GM19238 (cell line): ENCODE results near the gene SMG5.
A peak's percentile ranks its signal among the peaks of the same experiment; 100 is the strongest.

Experiments
- DNase-seq: peaks from one replicate; pipeline ENCODE4 v3.0.0; 2011; ENCODE audit warnings: low spot score; ENCODE audit not compliant: insufficient read length

SMG5 gene

DNA sequence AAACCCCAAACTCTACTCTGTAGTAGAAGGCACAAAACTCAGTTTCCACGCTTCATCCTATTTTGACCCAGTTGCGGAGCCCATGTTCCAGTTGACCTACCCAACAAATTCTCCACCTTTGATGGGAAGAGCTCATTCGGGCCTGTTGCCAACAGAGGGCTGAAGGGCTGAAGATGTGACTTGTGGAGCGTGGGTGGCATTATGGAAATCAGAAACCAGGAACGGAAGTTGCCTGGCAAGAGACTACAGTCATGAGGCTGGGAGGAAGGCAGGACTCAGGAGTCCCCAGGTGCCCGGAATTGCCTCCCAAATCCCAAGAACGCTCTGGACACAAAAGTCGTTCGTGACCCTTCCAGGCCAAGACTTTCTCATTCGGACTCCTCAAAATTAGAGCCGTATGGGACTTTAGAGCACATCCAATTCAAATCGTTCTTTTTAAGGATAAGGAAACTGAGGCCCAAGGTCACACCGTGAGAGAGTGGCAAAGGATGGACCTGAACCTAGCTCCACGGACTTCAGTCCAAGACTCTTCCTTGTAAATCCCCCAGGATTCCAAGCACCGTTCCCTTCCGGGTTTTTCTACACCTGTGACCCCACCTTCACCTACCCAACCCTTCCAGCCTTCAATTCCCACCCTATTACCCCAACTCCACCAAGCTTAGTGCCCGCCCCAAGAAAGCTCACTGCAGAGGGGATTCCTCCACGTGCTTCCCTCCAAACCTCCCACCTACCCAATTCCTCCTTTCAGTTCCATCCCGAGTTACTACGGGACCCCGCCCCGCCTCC is 739 bp downstream of the SMG5 start:
- no peak for DNase-seq

DNA sequence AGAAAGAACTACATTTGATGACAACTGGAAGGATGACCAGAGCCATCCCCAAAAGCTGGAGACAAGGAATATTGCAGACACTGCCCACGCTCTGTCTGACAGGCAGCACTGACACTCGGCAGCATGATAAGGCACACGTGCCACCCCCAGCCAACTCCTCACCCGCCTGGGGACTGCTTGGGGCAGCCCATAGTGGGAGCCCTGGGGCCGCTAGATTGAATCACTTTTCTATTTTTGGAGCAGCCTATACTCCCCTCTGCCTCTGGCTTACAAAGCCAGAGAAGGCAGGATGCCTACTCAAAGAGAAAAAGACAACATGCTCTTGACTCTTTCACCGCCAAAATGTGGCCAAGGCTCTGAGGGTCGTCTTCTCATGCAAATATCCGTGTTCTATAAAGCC is 1.3 kb downstream of the SMG5 start:
- peak; percentile 33 for DNase-seq

DNA sequence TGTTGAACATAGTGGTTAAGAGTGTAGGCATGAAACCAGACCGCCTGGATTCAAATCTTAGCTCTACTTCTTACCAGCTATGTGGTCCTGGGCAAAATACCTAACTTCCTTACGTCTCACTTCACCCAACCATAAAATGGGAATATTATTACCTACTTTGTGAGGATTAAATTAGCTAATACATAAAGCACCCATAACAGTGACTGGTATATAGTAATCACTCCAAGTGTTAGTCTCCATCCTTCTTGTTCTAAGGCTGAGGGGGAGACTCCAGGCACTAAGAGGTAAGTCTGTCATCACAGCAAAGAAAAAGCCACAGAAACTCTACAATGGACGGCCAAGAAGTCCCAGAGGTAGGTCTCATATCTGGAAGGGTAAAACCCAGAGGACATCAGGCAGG is 2.8 kb downstream of the SMG5 start:
- no peak for DNase-seq

DNA sequence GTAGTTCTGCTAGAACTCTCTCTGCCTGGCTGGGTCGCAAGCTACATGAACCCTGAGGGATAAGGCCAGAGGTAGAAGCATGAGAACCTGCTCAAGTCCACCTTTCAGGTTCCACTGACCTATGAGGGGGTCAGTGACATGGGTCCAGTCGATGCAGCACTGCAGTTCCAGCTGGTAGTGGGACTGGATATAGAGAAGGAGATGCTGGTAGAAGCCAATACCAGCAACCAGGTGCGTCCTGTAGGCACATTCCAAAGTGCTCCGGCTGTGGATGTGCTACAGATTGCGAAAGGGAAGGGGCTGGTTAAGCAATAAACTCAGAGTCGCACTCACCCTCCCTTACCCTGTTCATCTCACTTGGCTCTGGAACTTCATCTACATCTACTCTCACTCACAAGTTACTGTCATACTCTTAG is 5.7 kb downstream of the SMG5 start:
- DNase-seq = no peak

DNA sequence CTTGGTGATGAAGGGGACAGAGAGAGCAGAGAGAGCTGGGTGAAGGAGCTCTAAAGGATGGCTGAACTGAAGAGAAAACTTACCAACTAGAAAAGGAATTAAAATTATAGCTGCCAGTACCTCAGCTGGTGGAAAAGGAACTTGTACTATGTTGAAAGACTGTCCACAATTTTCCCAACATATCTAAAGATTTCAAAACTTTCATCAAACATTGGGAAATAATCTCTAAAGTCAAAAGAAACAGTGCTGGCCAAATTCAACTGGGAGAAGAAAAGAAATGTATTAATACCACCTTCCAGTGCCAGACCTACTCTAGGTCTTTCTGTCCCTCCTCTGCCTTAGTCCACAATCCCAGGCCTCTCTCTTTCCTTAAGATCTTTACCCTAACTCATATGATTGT is 6.1 kb downstream of the SMG5 start:
- DNase-seq = no peak

DNA sequence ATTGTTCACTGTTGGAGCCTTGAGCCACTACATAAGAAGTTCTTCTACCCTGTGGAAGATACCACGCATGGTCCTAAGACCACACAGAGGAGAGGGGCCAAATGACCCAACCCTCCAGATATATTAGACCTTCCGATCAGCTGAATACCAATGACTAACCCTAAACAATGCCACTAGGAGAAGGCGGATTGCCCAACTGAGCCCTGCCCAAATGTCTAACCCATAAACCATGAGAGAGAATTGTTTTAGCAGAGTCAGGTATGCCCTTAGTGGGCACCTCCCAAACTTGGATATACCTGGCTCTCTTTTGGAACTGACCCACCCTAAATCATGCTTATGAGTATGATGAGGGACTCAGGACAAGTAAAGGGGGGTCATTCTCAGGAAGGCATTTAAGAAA is 12.3 kb downstream of the SMG5 start:
- no peak for DNase-seq

DNA sequence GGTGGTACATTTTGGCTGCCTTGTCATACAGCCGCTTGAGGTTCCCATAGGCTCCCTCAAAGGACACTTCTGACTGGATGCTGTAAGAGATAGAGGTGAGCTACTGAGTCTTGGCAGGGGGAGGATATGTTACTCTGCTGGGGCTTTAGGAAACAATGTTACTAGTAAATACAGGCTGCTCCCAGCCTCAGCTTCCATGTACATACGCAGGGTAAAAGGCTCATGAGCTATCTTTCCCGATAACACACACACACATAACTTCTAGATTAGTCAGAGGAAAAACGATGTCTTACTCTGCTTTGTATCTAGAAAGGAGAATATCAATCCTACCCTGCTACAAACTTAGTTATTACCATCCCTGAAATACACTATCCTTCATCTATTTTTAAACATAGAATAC is 14.3 kb downstream of the SMG5 start:
- no peak for DNase-seq

DNA sequence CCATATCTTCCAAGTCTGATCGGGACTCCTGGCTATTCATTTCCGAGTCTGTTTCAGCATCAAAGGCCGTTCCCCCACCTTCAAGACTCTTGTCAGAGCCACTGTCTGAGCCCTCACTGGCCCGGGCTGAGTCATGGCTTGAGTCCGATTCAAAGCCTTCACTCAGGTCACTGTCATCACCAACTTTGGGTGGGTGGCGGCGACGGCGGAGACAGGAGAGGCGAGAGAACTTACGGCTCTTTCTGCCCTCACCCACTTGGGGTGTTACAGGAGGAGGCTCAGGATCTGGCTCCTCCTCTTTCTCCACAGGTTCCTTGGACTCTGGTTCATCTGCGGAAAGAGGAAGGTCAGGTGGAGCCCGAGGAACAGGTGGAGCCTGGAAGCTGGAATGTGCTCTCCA is 16.6 kb downstream of the SMG5 start:
- no peak for DNase-seq

DNA sequence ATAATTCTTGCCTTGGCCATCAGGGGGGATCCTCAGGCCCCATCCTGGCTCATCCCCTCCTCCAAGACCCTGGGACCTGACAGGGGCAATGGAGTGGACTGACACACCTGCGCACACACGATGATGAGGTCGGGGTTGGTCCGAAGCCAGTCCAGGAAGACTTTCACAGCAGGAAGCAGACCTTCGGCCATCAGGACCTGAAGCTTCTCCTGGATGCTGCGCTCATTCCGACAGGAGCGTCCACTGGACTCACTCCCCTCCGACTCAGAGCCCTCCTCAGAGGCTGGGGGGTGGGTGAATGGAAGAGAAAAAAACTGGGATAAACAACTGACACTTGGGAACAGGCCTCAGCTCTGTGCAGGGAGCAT is 19.4 kb downstream of the SMG5 start:
- no peak for DNase-seq

DNA sequence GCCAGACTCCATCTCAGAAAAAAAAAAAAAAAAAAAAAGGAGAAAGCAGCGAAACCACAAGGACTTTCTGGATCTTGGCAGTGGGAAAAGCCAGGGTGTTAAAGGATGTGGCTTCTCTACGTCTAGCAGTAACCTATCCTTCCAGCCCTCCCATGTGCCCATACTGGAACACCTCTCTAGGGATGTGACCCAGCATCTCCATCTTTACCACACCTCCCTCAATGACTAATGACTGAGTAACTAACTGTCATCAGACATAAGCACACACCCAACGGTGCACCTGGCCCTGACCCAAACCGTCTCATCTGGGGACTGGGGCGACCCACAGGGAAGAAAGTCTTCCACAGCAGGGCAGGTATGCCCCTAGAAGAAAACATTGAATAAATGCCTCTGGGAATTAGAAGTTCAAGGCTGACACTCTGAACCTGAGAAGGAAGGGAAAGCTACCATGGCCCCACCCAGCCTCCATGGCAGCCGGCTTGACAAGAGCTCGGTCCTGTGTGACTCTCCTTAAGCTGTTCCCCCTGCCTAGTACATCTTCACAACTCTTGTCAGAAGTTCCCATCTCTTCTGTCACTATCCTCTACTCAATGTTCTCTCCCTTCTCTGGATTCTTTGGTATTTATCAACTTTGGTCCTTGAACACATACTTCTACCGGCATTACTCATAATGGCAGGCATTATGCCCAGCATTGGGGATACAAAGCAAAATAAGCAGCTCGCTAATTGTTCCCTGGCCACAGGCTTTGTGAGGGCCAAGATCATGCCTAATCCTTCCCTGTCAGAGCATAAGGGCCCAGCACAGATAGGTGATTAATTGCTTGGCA is 20.0 kb downstream of the SMG5 start:
- no peak for DNase-seq

DNA sequence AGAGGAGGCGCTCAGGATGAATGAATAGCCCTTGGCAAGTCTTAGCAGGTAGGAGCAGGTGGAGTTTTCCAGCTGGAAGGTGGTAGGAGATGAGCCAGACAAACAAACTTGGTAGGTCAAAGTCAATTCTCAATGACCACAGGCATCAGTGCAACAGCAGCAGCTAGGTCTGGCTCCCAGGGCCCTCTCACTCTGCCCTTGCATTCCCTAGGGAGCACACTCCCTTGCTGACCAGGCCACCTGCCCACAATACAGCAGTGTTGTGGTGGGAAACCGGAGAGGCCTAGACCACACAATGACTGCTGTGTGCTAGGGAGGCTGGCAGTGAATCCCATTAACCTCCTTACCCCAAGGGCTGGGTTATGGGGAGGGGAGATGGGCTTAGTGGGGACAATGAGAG is 21.7 kb downstream of the SMG5 start:
- no peak for DNase-seq

DNA sequence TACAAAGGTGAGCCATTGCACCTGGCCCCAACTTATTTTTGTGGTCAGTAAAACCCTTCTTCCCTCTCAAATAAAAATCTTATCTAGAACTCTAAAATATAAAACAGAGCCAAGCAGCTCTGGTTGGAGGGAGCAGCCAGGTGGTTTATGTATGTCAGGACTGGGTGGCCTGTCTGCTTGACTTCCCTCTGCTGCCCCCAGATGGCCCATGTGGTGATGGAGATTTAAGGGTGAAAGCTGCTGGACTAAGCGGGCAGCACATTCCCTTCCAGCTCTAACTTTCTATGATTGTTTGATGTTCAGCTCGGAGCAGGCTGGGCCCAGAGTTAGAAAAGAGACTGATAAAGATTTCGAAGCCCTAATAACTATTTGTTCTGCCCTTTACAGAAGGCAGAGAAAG is 22.8 kb downstream of the SMG5 start:
- DNase-seq = no peak

DNA sequence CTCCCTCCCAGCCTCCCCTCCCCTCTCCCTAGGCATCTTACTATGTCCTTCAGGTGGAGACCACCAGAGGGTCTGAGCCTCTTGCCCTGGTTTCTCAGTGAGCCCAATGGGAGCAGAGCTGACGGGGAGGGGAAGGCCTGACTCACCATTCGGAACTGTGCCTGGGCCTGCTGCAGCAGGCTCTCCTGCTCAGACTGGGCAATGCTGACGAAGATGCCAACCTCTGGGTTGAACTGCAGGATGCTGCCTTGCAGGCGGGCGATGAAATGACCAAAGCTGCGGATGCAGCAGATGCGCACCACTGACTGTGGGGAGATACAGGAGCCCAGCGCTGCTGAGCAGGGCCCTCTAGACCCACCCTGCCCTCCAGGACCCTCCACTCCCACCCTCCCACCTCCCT is 23.8 kb downstream of the SMG5 start:
- DNase-seq = no peak

DNA sequence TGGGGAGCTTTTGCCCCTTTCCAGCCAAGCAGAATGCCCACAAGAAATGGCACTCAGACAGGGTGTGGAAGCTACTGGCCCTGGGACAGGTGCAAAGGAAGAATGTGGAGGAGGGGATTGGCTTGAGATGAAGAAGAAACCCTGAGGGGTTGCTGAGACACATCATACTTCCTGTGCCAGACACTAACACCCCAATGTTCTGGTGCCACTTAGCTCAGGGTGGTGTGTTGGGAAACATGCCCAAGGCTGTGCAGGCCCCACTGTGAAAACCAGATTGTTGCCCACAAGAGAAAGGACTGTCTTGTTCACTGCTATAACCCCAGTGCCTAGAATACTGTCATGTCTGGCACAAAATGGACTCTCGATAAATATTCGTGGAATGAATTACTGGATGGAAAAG is 24.9 kb downstream of the SMG5 start:
- no peak for DNase-seq

DNA sequence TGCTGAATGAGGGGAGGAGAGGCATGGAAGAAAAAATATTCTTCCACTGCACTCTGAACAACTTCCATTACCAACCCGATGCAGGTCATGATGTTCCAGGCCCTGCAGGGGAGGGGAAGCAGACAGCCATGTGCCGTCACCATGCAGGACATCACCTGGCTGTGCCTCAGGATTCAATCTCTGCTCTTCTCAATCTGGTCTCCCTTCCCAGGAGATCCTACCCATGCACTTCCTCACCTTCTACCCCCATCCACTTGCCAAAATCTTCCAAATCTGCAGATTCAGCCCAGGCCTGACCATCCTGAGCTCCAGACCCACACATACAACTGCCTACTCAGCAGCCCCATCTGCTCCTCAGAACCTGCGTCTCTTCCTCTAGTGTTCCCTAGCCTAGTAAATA is 29.0 kb downstream of the SMG5 start:
- DNase-seq = no peak

DNA sequence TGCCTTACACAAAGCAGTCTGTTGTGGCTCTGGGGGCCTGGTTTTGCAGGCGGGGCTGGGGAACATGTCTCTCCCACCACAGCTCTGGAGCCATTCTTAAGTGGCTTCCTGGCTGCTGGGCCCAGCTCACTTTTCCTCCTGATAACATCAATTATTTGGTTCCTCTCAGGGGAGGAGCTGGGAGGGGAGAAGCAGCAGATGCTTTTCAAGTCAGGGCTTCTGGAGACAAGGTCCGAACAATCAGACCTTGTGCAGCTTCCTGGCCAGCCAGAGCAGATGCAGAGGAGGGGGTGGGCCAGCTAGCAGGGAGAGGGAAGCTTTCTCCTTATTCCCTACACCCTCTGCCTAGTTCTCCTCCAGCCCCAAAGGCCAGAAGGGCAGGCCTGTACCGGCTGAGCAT is 31.1 kb downstream of the SMG5 start:
- DNase-seq = no peak

DNA sequence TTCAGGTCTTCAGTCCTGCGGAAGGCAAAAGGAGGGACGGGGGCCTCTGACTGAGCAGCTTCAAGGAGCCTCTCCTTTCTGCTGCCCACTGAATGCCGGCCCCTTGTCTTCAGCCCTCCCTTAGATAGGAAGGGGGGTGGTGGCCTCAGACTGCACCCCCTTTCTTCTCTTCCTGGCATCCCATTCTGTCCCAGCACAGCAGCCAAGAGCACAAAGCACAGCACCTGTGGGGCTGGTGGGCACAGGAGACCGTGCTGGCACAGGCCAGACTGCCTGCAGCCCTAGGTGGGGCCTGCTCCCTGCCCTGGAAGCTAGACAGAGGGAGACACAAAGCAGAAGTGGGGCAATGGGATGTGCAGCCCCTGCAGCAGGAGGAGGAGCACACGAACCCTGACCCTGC is 33.0 kb downstream of the SMG5 start:
- no peak for DNase-seq

DNA sequence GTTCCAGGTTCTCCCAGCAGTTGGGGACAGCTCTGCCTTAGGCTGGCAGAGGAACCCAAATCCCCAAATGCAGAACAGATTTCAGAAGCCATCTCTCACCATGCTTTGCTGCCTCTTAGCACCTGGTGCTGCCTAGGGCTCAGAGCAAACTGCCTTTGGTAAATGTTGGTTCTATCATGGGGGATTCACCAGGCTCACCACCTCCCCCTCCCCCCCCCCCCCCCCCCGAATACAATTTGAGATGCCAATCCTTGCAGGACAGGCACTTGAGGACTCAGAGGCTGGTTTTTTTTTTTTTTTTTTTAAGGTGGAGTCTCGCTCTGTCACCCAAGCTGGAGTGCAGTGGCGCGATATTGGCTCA is 34.3 kb downstream of the SMG5 start:
- no peak for DNase-seq

DNA sequence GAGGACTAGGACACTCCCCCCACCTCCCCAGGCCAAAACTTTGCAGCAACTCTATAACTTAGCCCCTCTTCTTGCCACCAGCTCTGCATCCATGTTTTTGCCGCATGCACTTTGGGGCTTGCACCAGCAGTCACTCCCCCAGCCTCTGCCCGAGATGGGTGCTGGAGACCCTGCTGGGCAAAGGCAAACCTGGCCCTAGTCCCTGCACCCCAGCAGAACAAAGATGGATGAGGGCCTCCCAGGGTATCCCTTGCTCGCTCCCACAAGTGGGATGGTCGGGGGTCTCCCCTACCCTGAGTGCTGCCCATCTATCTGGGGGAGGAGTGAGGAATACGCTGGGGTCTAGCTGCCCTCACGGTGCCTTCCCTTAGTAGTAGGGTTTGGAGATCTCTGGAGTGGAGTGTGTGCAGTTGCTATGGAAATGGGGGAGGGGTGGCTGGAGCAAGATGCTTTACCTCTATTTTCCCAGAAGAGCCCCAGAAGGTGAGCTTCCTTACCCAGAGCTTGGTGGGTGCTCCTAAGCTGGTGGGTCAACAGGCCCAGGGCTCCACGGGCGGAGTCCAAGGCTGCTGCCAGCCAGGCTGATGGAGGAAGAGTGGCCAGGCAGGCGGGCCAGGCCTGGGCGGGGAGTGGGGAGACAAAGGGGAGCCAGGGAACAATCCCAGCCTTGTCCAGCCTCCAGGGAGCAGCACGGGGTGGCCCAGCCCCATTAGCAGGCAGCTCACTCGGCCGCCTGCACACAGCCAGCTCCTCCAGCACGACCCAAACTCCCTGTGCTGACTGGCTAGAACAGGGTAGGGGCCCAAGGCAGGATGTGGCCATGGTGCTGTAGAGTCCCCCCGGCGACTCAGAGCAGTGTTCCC is 34.9 kb downstream of the SMG5 start, which contains the start of gene PAQR6:
PAQR6 (minus strand) TSS at position 597 of the 863 bp plus-strand sequence. CDS start 1,325 bp downstream, outside the sequence.
- DNase-seq = no peak

DNA sequence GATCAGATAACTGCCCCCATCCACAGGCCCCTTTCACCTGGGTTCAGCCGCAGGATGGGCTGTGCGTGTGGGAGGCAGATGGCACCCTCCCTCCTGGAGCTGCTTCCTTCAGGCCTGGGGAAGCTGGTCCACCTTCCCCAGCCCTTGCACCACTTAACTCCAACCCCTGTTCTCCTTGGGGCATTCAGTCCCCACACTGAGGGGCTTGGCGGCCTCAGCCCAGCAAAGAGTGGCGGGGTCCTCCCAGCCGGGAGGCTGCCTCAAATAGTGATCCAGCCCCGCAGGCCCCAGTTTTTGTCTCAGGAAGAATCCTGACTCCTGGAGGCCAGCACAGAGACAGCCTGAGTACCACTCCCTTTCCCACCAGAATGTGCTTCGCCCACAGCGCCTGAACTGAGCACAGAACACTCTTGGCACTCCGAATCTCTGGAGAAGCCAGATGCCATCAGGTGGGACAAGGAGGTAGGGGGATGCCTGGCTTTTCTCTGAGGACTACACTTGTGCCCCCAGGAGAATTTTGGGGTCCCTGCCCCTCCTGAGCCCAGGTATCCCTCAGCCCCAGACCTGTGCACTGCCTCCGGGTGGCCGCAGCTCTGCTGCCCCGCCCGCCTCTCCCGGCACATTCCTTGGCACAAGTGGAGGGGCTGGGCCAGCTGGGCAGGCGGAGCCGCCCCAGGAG is 35.7 kb downstream of the SMG5 start:
- no peak for DNase-seq

DNA sequence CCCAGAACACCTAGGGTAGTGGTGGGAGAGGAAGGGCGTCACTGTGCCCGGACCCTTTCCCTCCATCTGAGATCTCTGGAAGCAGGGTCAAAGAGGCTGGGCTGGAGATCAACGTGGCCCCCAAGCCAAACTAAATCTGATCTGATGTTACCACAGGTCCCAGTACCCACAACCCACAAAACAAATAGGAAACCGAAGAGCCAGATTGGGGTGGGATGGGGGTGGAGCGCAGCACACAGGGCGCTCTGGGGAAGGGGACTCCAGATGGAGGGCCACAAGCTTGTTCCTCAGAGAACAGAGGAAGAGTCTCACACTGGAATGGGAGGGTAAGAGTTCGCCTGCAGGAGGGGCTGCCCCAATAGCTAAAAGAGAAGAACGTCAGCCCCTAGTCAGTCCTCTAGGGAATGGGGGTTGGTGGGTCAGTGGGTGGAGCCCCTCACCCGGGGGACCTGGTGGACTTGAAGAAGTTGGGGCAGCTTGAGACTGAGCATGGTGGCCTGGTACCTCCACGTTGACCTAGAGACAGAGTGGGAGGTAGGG is 36.3 kb downstream of the SMG5 start:
- DNase-seq = no peak
